HG02588 (cell line): Measurements from ENCODE around the gene HLCS.

Source experiments
- ATAC-seq: cut with Tn5 transposase; IDR thresholded peaks from one replicate; pipeline ENCODE4 v1.9.1; 2021; ENCODE audit warnings: mild to moderate bottlenecking, moderate library complexity; ENCODE audit not compliant: unreplicated experiment

The HLCS gene

DNA sequence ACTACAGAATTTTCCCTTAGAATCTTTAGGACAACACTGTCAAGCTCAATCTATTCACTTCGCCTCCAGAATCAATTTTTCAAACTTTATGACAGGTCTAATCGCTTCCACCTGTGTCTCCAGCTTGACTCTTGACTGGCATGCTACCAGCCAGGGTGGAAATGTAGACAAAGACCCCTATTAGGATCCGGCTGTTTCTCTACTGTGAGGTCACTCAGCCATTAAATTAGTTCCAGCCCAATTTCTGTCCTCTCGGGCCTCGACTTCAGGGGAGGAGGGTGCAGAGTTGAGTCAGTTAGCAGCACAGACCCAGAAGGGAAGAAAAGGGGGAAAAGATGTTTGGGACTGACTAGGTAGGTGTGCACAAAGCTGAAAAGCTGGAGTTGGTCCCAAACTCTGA lies 78.5 kb downstream of the HLCS start:
- ATAC-seq, result no peak

- no peak for ATAC-seq
Measured at GRCh38 chr21:36883532-36884486, 82.7 kb downstream of the HLCS start.

GRCh38 chr21:36882776-36883175 lies 83.7 kb downstream of the HLCS start:
- no peak for ATAC-seq

DNA sequence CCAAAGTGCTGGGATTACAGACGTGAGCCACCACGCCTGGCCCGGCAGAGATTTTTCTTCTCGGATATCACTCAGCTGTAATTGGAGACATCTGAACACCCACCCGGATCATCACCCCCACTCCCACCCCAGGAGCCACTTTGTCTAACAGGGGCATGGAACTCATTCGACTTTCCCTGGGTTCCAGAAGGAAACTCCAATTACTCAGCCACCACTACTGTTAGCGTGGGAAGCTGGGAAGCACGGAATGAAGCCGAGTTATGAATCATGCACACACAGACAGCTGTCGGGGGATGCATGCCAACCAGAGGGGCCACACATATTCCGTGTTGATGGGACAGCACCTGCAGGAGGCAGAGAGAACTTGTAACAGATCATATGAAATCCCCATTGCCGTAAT lies 85.2 kb downstream of the HLCS start:
- no peak for ATAC-seq

DNA sequence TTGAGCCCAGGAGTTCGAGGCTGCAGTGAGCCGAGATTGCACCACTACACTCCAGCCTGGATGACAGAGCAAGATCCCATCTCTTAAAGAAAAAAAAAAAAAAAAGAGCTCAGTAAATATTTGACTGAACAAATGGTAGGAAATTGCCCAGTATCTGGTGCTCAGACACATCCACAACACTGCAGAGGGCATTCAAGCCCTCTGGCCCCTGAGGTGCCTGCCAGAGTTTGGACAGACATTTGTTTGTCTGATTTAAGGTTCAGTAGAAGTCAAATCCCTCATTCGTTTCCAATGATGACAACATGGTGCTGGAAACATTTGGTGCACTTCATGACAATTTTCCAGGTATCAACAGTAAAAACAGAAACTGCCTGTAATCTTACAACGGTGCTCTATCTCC lies 86.6 kb downstream of the HLCS start:
- ATAC-seq, result no peak

GRCh38 chr21:36877741-36878140 lies 88.7 kb downstream of the HLCS start:
- ATAC-seq, result no peak

GRCh38 chr21:36874665-36875064 lies 91.8 kb downstream of the HLCS start:
- ATAC-seq, result no peak

DNA sequence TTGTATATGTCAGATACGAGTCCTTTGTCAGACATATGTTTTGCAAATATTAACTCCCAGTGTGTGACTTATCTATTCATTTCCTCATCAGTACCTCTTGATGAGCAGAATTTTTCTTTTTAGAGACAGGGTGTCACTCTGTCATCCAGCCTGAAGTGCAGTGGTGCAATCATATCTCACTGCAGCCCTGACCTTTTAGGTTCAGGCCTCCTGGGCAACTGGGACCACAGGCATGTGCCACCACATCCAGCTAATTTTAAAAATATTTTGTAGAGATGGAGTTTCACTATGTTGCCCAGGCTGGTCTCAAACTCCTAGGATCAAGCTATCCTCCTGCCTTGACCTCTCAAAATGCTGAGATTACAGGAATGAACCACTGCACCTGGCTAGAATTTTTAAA lies 93.0 kb downstream of the HLCS start:
- no peak for ATAC-seq

DNA sequence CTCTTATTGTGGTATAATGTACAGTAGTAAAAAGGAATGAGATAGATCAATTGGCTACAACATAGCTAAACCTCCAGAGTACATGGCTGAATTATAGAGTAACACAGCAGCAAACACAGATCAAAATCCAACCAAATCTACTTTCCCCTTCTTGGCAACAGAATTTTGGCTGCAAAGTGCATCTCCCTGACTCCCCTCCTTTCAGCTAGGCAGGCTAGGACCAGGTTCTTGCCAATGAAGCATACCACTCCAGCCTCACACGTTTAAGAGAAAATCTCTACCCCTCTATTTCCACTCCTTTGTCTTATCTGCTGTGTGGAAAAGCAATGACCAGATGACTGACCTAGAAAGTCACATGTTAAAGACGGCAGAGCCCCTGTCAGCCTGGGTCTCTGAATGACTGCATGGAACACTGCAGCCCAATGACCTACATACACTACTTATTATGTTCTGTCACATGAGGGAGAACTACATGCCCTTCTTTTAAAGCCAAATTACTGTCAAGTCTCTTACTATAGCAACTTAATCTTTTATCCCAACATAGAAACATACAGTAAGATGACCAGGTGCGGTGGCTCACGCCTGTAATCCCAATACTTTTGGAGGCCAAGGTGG lies 99.1 kb downstream of the HLCS start:
- no peak for ATAC-seq

DNA sequence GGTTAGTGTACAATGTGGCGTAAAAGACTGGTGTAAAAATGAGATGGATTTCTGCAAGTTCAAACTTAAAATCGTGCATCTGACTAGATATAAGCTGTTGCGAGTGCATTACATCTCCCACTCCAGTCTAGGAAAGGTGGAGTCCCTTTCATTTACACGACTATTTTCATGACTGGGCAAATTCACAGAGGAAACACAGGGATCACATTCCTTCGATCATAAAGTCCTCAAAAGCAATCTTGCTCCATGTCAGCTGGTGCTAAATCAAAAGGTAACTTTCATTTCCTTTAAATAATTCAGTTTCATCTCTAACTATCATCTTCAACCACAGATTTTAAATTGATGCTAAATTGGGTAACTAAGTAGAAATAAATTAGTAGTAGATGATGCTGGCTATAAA lies 100.0 kb downstream of the HLCS start:
- no peak for ATAC-seq

- no peak for ATAC-seq
Measured at GRCh38 chr21:36864974-36865373, 101.5 kb downstream of the HLCS start.

DNA sequence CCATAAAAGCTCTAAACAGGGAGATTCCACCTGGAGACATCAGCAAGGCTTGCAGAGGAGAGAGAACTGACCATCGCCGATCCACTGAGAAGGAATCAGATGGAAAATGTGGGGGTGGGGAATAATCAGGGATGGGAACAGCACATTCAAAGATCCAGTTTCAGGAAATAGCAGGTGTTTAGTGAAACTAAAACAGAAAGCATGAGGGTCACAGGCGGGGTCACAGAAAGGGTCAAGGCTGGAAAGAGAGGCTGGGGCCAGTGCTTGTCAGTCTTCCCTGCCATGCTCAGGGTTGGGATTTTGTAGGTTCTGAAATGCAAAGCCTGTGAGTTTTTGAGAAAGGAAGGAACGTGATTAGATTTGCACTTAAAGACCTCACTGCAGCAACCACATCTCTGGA lies 103.2 kb downstream of the HLCS start:
- ATAC-seq, result no peak

GRCh38 chr21:36861595-36862323 lies 104.7 kb downstream of the HLCS start:
- no peak for ATAC-seq

DNA sequence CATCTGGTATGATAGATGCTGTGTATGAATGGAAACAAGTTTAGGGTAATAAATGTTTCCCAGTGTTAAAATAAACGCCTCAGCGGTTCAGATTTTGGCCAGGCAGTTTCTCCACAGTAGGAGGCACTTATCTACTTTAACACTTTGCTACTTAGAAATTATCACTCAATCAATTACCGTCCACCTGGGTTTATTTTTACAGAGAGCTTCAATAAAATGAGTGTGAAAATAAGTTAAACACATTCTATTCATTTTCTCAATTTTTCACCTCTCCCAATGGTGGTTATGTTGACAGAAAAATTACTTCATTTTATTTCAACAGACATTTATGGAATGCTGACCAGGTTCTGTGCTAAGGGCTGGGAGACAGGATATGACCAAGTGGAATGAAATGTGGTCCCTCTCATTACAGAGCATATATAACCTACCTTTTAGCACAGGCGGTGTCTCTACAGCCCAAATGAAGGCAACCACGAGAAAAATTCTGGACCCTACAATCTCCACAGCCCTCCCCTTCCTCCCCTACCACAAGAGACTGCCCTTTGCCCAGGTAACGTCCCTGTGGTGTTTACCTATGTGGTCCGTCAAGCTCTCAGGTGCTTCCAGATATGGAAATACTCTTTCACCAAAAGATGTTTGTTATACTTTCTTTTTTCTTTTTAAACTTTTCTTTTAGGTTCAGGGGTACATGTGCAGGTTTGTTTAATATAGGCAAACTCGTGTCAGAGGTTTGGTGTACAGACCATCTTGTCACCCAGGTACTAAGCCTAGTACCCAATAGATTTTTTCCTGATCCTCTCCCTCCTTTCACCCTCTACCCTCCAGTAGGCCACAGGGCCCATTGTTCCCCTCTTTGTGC lies 105.5 kb downstream of the HLCS start:
- ATAC-seq, result no peak

DNA sequence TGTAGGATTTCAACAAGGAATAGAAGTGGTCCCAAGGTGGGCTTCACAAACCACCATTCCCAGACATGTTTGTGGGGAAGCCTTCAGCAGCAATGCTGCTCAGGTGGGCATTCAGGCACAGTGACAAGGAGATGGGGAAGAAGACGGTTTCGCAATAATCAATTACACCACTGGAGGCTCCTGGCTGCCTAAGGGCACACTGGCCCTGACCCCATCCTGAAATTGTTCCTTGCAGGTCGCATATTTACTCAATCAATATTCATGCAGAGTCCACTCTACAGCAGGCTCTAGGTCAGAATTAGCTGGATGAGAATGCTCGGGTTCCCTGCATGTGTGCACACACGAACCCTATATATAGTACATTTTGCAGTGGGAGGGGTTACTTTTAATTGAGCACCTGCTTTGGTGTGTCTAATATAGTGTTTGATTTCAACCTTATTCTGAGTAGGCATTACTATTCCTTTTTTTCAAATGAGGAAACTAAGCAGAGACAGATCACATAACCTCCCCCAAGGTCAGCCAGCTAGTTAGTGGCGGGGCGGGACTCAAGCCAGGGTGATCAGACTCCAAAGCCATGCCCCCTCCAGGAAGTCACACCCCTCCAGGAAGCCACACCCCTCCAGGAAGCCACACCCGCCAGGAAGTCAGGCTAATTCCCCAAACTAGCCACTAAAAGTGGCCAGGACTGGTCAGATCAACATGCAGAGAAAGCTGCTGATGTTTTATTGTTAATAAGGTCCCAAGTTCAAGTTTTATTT lies 106.5 kb downstream of the HLCS start:
- ATAC-seq, result no peak

GRCh38 chr21:36858320-36858957 lies 108.0 kb downstream of the HLCS start:
- no peak for ATAC-seq

DNA sequence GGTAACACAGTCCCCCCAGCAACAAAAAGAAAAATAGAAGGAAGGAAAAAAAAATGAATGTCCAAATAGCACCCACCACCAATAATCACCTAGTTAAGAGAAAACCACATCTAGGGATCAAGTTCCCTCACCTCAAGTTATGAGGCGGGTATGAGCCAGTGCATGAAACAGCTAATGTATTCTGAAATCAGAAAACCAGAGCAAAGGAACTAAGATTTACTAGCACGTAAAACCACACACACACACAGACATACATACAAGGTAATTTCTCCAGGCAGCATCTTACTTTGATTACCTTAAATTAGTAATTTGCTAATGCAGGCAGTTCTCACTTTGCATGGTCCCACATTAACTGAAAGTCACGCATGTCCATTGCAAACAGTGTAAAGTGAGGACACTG lies 109.8 kb downstream of the HLCS start:
- ATAC-seq, result no peak

- no peak for ATAC-seq
Measured at GRCh38 chr21:36854391-36854790, 112.1 kb downstream of the HLCS start.

DNA sequence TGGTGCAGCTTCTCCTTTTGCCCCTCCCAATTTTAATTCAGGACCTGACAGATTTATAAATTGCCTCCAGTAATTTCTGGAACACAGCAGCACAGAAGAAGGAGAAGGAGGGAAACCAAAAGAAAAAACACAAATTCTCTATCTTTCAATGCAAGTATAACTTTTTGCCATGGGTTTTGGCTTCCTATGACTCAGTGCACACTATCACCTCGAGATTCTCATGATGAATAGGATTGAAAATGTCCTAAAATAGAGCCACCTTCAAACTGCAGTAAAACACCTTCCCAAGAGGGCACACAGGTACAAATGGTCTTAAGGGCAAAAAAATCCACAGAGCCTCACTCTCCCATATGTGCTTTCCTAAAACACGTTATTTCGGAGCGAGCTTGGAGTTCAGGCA lies 113.6 kb downstream of the HLCS start:
- ATAC-seq, result no peak

- no peak for ATAC-seq
Measured at GRCh38 chr21:36852293-36852692, 114.2 kb downstream of the HLCS start.
